Activated CD4-positive, alpha-beta T cell treated with anti-CD3 and anti-CD28 coated beads, Interleukin-2, amount 10 ng/mL, durations not matched to agents 7 days and 5 days (primary cell): ENCODE results near the gene AK9. TPM values are rescaled to one million over a fixed set of nuclear protein-coding genes. Genes with fewer than 3 reads are reported as not detected.

Source experiments
- CTCF ChIA-PET: fragments of 350-600 bp; sonication (Branson Sonifier 250); formaldehyde crosslinking; loops from one replicate; lab custom pipeline; 2021; ENCODE audit warnings: antibody characterized with exemption; lab: Charles Lee
- POLR2A ChIA-PET: fragments of 350-600 bp; sonication (Branson Sonifier 250); formaldehyde crosslinking; loops from one replicate; lab custom pipeline; 2021; ENCODE audit warnings: antibody characterized with exemption; lab: Charles Lee
- DNase-seq: peaks from one replicate; pipeline ENCODE4 v3.0.0-alpha.2; 2020
- H3K27ac Mint-ChIP-seq: one replicate; pipeline ENCODE4 v1.8.0; 2021; ENCODE audit warnings: mild to moderate bottlenecking, moderate library complexity, mixed read lengths
- H3K27me3 Mint-ChIP-seq: one replicate; pipeline ENCODE4 v1.8.0; 2021; ENCODE audit warnings: mixed read lengths
- H3K36me3 Mint-ChIP-seq: one replicate; pipeline ENCODE4 v1.8.0; 2021; ENCODE audit warnings: low read depth, mixed read lengths
- H3K4me1 Mint-ChIP-seq: one replicate; pipeline ENCODE4 v1.8.0; 2021; ENCODE audit warnings: mixed read lengths
- H3K4me3 Mint-ChIP-seq: one replicate; pipeline ENCODE4 v1.8.0; 2021; ENCODE audit warnings: mild to moderate bottlenecking, moderate library complexity, mixed read lengths
- H3K9me3 Mint-ChIP-seq: one replicate; pipeline ENCODE4 v1.8.0; 2021; ENCODE audit warnings: mixed read lengths
- total RNA-seq, 2 experiments: library from RNA; stranded (reverse); gene quantifications; one replicate each; pipeline ENCODE4 v1.2.3, GENCODE V29; 2021

Gene AK9
- total RNA-seq, 2 experiments from 2014 or later, result 3.4 to 5.0 TPM

DNA sequence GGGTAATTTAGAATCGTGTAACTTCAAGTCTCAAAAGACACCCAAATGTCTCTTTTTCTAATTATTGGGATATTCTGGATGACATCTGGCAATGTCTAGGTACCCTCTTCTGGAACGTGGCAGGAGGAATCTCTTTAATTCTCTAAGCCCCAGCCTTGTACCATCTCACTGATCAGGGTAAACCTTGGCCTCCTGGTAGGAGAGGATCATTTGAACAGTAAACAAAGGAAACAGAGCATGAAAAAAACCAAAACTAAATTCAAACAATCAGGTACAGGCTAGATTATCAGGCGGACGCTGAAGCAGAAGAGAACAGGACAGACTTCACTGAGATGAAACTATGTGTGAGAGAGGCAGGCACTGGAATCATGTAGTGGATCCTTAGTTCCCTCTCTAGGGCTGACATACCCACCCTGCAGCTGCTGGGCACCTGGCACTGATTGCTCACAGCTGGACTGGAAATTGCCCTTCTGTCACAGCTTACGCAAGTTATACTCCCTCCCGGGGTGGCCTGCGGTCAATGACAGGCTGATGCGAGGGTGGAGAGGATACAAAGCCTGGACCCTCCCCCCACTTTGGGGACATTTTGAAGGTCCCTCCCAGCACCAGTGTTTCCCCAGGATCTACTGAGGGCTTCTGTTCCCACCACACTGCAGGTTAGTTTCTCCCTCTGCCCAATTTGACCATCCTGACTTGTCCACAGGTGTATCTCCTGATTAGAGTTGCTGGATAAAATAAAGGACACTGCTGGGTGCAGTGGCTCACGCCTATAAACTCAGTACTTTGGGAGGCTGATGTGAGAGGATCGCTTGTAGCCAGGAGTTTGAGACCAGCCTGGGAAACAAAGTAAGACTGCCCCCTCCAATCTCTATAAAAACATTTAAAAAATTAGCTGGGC is 187.4 kb downstream of the AK9 start:
- H3K27me3 Mint-ChIP-seq, result peaks cover 2% of the 10 kb centered on the region
- no peak overlapping the region for H3K4me3 Mint-ChIP-seq
- no peaks in the 10 kb centered on the region for H3K36me3 Mint-ChIP-seq
- ChIA-PET POLR2A (no interaction called here), CTCF (interaction anchor here (0.6 kb wide), 1 partner anchor 66 kb away, joined by 5 read pairs; no protein-coding TSS in a partner anchor)
- DNase-seq, result no peak
- no peaks in the 10 kb centered on the region for H3K9me3 Mint-ChIP-seq
- no peaks in the 10 kb centered on the region for H3K4me1 Mint-ChIP-seq
- no peak overlapping the region for H3K27ac Mint-ChIP-seq

GRCh38 chr6:109498936-109499335 is 192.1 kb downstream of the AK9 start:
- no peaks in the 10 kb centered on the region for H3K36me3 Mint-ChIP-seq
- H3K27ac Mint-ChIP-seq, result no peak overlapping the region
- H3K27me3 Mint-ChIP-seq, result no peaks in the 10 kb centered on the region
- CTCF ChIA-PET, result interaction anchor here (0.6 to 1.1 kb wide), 2 partner anchors 17 to 113 kb away, joined by 3 read pairs; no protein-coding TSS in a partner anchor
- H3K4me3 Mint-ChIP-seq, result no peak overlapping the region
- no peak for DNase-seq
- peaks cover 13% of the 10 kb centered on the region for H3K4me1 Mint-ChIP-seq
- H3K9me3 Mint-ChIP-seq, result no peaks in the 10 kb centered on the region
- POLR2A ChIA-PET, result no interaction called here

DNA sequence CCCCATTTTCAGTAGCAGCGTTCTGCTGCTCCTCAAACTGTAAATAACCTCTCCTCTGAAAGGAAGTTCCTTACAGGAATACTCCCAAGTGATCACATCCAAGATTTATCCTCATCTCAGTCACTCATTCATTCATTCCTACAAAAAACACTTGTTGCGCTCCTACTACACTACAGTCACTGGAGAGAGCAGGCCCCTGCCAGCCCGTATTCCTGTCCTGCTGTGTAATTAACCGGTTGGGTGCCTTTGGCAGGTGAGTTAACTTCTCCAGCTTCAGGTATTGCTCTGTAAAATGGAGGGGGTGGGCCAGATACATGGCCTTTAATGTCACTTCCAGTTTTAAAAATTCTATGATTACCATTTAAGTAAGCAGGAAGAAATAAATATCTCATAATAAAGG is 192.9 kb downstream of the AK9 start:
- ChIA-PET POLR2A (no interaction called here), CTCF (interaction anchor here (0.6 to 3.1 kb wide), 2 partner anchors 9 to 567 kb away, joined by 5 to 11 read pairs; no protein-coding TSS in a partner anchor)
- DNase-seq, result no peak
- Mint-ChIP-seq H3K36me3 (no peaks in the 10 kb centered on the region), H3K4me3 (no peak overlapping the region), H3K9me3 (no peaks in the 10 kb centered on the region), H3K27ac (no peak overlapping the region), H3K27me3 (no peaks in the 10 kb centered on the region), H3K4me1 (peaks cover 17% of the 10 kb centered on the region)

DNA sequence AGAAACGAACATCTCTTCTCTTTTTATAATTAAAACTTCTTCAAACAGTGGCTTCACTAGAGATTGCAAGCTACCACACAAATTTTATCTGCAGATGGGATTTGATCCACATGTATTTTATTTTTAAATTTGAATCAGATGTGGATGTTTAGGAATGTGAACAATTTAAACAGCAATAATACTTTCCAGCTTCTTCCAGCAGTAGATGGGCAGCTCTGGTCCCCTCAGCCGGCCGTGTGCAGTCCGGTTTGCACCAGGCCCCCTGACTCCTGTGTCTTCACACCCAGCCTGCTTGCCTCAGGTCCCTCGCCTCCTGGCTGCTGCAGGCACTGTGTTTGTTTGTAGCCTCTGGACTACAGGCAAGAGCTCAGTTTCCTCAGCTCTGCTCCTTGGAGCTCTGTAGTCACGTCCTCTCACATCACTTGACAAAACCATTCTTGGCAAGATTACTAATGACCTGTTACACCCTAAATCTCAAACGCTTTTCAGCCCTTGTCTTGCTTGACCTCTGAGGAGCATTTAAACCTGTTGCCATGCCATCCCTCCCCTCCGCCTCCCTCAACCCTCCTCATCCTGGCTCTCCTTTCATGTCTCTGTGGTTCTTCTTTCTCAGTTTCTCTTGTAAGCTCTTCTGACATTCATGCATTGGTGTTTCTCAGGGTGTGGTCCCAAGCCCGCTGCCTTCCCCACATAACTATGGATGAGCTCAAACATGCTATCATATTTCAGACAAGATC is 194.8 kb downstream of the AK9 start:
- H3K36me3 Mint-ChIP-seq, result no peaks in the 10 kb centered on the region
- ChIA-PET CTCF (interaction anchor here (0.6 to 3.1 kb wide), 8 partner anchors 9 to 543 kb away, joined by 3 to 15 read pairs (median 4); no protein-coding TSS in a partner anchor), POLR2A (no interaction called here)
- H3K27ac Mint-ChIP-seq, result no peak overlapping the region
- no peak for DNase-seq
- H3K9me3 Mint-ChIP-seq, result no peaks in the 10 kb centered on the region
- H3K4me1 Mint-ChIP-seq, result peaks cover 26% of the 10 kb centered on the region
- no peaks in the 10 kb centered on the region for H3K27me3 Mint-ChIP-seq
- H3K4me3 Mint-ChIP-seq, result no peak overlapping the region

DNA sequence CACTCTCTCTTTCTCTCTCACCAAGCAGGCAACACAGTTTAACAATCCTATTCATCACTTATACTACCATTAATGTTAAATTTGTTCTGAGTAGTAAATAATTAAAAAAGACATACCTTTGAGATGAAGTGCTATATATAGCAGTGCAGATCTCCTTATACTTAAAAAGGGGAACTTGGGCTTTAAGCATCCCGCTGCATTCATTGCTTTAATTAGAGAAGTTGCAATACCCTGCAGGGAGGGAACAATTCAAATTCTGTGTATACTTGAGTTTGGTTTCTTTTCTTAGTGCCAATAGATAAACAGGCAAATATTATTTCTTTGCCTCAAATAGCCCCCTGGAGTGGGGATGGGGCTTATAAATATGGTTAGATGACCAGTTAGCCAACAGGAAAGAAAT is 197.1 kb downstream of the AK9 start:
- no peak for DNase-seq
- no peaks in the 10 kb centered on the region for H3K27me3 Mint-ChIP-seq
- H3K36me3 Mint-ChIP-seq, result no peaks in the 10 kb centered on the region
- no peak overlapping the region for H3K4me3 Mint-ChIP-seq
- no peaks in the 10 kb centered on the region for H3K9me3 Mint-ChIP-seq
- CTCF ChIA-PET, result no interaction called here
- POLR2A ChIA-PET, result no interaction called here
- no peak overlapping the region for H3K27ac Mint-ChIP-seq
- H3K4me1 Mint-ChIP-seq, result peaks cover 40% of the 10 kb centered on the region

DNA sequence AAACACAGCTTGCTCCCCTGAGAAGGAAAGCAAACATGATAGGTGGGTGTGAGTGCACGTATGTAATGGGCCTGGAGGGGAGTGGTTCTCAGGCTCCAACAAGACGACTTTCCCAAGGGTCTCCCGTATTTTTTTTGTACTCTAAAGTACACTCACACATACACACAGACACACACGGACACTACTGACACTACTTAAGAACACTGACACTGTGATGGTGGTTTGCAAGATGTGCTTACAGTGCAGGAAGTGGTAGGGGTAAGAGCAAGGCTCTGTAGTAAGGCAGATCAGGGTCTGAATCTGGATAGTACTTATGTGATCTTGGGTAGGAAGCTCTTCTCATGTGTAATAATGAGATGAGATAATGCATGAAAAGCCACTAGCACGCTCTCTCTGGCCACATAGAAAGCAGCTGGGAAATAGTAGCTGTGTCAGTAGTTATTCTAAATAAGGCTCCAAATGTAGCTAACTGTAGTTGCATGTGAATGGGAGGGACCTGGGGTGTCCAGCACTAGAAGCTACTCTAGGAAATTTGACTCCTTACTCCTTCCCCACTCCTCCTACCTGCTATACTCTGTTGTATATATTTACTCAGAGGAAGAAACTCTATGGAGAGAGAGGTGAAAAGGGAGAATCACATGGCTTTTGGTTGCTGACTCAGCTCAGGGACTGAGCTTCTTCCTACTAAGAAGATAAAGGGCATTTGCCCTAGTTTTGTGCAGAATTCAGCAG is 199.6 kb downstream of the AK9 start:
- H3K27me3 Mint-ChIP-seq, result peaks cover 3% of the 10 kb centered on the region
- no peaks in the 10 kb centered on the region for H3K9me3 Mint-ChIP-seq
- DNase-seq, result peak; percentile 58
- CTCF ChIA-PET, result interaction anchor here (0.9 to 1.9 kb wide), 7 partner anchors 11 to 303 kb away, joined by 3 to 7 read pairs (median 4); no protein-coding TSS in a partner anchor
- POLR2A ChIA-PET, result interaction anchor here (0.5 to 1.2 kb wide), 2 partner anchors 36 to 203 kb away, joined by 4 to 5 read pairs; partner anchors contain the start of gene MICAL1
- H3K36me3 Mint-ChIP-seq, result peaks cover 2% of the 10 kb centered on the region
- peaks cover 30% of the 10 kb centered on the region for H3K4me1 Mint-ChIP-seq
- peak overlapping the region; percentile 12 for H3K4me3 Mint-ChIP-seq
- peak overlapping the region; percentile 87 for H3K27ac Mint-ChIP-seq

GRCh38 chr6:109490713-109491112 is 200.3 kb downstream of the AK9 start:
- Mint-ChIP-seq H3K36me3 (peaks cover 2% of the 10 kb centered on the region), H3K4me3 (no peak overlapping the region), H3K9me3 (no peaks in the 10 kb centered on the region), H3K27ac (peak overlapping the region; percentile 87), H3K4me1 (peaks cover 27% of the 10 kb centered on the region), H3K27me3 (peaks cover 3% of the 10 kb centered on the region)
- POLR2A ChIA-PET, result no interaction called here
- CTCF ChIA-PET, result interaction anchor here (1.3 kb wide), 1 partner anchor 108 kb away, joined by 3 read pairs; no protein-coding TSS in a partner anchor
- DNase-seq, result no peak

GRCh38 chr6:109488001-109488400 is 203.0 kb downstream of the AK9 start:
- Mint-ChIP-seq H3K27ac (no peak overlapping the region), H3K4me3 (no peak overlapping the region), H3K4me1 (peaks cover 31% of the 10 kb centered on the region), H3K36me3 (peaks cover 2% of the 10 kb centered on the region), H3K27me3 (peaks cover 3% of the 10 kb centered on the region), H3K9me3 (no peaks in the 10 kb centered on the region)
- POLR2A ChIA-PET, result interaction anchor here (0.6 kb wide), 1 partner anchor 44 kb away, joined by 3 read pairs; no protein-coding TSS in a partner anchor
- DNase-seq, result no peak
- CTCF ChIA-PET, result interaction anchor here (0.6 kb wide), 1 partner anchor 39 kb away, joined by 3 read pairs; no protein-coding TSS in a partner anchor

- peaks cover 15% of the 10 kb centered on the region for H3K36me3 Mint-ChIP-seq
- H3K4me1 Mint-ChIP-seq, result peaks cover 34% of the 10 kb centered on the region
- peak overlapping the region; percentile 58 for H3K27ac Mint-ChIP-seq
- no peak overlapping the region for H3K4me3 Mint-ChIP-seq
- H3K27me3 Mint-ChIP-seq, result peaks cover 3% of the 10 kb centered on the region
- POLR2A ChIA-PET, result no interaction called here
- H3K9me3 Mint-ChIP-seq, result no peaks in the 10 kb centered on the region
- DNase-seq, result no peak
- CTCF ChIA-PET, result interaction anchor here (0.7 to 2.4 kb wide), 3 partner anchors 10 to 210 kb away, joined by 3 to 15 read pairs (median 3); no protein-coding TSS in a partner anchor
These were observed 204.9 kb downstream of the AK9 start for GRCh38 chr6:109486068-109486467.

GRCh38 chr6:109485266-109485935 is 205.6 kb downstream of the AK9 start:
- Mint-ChIP-seq H3K4me3 (no peak overlapping the region), H3K27ac (peak overlapping the region; percentile 58), H3K27me3 (peaks cover 3% of the 10 kb centered on the region), H3K4me1 (peaks cover 35% of the 10 kb centered on the region), H3K36me3 (peaks cover 21% of the 10 kb centered on the region), H3K9me3 (no peaks in the 10 kb centered on the region)
- POLR2A ChIA-PET, result no interaction called here
- CTCF ChIA-PET, result interaction anchor here (0.7 to 2.4 kb wide), 5 partner anchors 10 to 542 kb away, joined by 3 to 15 read pairs (median 3); no protein-coding TSS in a partner anchor
- DNase-seq, result no peak

- H3K36me3 Mint-ChIP-seq, result peaks cover 31% of the 10 kb centered on the region
- no peaks in the 10 kb centered on the region for H3K9me3 Mint-ChIP-seq
- DNase-seq, result no peak
- CTCF ChIA-PET, result interaction anchor here (0.5 to 2.4 kb wide), 3 partner anchors 12 to 992 kb away, joined by 3 to 15 read pairs (median 4); no protein-coding TSS in a partner anchor
- H3K27ac Mint-ChIP-seq, result peak overlapping the region; percentile 76
- POLR2A ChIA-PET, result no interaction called here
- H3K27me3 Mint-ChIP-seq, result peaks cover 3% of the 10 kb centered on the region
- H3K4me3 Mint-ChIP-seq, result peak overlapping the region; percentile 68
- H3K4me1 Mint-ChIP-seq, result peaks cover 37% of the 10 kb centered on the region
These were observed 206.9 kb downstream of the AK9 start for GRCh38 chr6:109484122-109484521.
